Measurements from ENCODE around the gene NOL6. TPM values are rescaled to one million over a fixed set of nuclear protein-coding genes. Genes with fewer than 3 reads are reported as not detected.
A peak's percentile ranks its signal among the peaks of the same experiment; 100 is the strongest.

NOL6 gene
- total and polyA plus RNA-seq, 2 experiments from 2014 or later: 17.2 to 18.6 TPM

DNA sequence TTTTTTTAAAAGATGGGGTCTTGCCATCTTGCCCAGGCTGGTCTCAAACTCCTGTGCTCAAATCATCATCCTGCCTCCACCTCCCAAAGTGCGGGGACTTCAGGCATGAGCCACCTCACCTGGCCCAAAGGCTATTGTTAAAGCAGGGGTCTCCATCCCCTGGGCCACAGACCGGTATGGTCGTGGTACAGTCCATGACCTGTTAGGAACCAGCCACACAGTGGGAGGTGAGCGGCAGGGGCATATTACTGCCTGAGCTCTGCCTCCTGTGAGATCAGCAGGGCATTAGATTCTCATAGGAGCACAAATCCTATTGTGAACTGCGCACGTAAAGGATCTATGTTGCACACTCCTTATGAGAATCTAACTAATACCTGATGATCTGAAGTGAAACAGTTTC is 7.3 kb upstream of the NOL6 start:
- Histone ChIP-seq H3K4me1 (ENCODE audit: low read depth) (no peaks in the 10 kb centered on the region), H3K36me3 (no peaks in the 10 kb centered on the region), H3K9me3 (ENCODE audit: low read depth) (no peaks in the 10 kb centered on the region), H3K4me3 (no peak overlapping the region), H3K27me3 (no peaks in the 10 kb centered on the region), H3K27ac (no peak overlapping the region)
- TF ChIP-seq, protein P1, sequence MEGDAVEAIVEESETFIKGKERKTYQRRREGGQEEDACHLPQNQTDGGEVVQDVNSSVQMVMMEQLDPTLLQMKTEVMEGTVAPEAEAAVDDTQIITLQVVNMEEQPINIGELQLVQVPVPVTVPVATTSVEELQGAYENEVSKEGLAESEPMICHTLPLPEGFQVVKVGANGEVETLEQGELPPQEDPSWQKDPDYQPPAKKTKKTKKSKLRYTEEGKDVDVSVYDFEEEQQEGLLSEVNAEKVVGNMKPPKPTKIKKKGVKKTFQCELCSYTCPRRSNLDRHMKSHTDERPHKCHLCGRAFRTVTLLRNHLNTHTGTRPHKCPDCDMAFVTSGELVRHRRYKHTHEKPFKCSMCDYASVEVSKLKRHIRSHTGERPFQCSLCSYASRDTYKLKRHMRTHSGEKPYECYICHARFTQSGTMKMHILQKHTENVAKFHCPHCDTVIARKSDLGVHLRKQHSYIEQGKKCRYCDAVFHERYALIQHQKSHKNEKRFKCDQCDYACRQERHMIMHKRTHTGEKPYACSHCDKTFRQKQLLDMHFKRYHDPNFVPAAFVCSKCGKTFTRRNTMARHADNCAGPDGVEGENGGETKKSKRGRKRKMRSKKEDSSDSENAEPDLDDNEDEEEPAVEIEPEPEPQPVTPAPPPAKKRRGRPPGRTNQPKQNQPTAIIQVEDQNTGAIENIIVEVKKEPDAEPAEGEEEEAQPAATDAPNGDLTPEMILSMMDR (IDR thresholded peaks at IDR 0.05; ENCODE audit: low read depth, low read length): no peak
- no peak for DNase-seq (ENCODE audit: low read depth in 1 of 2, low spot score in 1 of 2)

DNA sequence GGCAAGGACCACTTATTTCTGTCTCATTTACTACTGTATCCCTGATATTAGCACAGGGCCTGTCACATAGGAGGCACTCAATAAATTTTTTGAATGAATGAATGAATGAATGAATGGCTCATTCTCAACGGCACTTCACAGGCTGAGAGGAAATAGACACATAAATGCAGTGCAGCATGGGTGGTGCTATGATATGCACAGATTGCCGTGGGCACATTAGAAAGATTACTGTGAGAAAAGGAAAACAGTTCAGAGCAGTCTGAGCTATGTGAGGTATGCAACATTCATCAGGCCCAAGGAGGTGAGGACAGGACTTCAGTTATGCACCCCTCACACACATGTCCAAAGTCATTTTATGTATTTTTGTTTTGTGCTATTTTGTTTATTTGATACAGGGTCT is 6.4 kb upstream of the NOL6 start:
- no peak for DNase-seq (ENCODE audit: low read depth in 1 of 2, low spot score in 1 of 2)
- Histone ChIP-seq H3K4me3 (no peak overlapping the region), H3K36me3 (no peaks in the 10 kb centered on the region), H3K9me3 (ENCODE audit: low read depth) (no peaks in the 10 kb centered on the region), H3K27me3 (no peaks in the 10 kb centered on the region), H3K4me1 (ENCODE audit: low read depth) (no peaks in the 10 kb centered on the region), H3K27ac (no peak overlapping the region)
- TF ChIP-seq, protein P1 (IDR thresholded peaks at IDR 0.05; ENCODE audit: low read depth, low read length): no peak

DNA sequence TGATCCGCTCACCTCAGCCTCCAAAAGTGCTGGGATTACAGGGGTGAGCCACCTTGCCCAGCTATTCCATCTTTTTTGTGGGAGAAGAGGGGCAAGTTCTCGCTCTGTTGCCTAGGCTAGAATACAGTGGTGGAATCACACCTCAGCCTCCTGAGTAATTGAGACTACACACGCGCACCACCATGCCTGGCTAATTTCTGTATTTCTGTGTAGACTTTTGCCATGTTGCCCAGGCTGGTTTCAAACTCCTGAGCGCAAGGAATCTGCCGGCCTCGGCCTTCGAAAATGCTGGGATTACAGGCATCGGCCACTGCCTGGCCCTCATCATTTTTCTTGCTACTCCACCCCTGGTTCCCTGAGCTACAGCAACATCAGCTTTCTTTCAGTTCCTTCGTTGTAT is 2.8 kb upstream of the NOL6 start:
- Histone ChIP-seq H3K4me1 (ENCODE audit: low read depth) (peaks cover 3% of the 10 kb centered on the region), H3K27me3 (no peaks in the 10 kb centered on the region), H3K4me3 (no peak overlapping the region), H3K9me3 (ENCODE audit: low read depth) (no peaks in the 10 kb centered on the region), H3K27ac (no peak overlapping the region), H3K36me3 (peaks cover 4% of the 10 kb centered on the region)
- TF ChIP-seq, protein P1 (IDR thresholded peaks at IDR 0.05; ENCODE audit: low read depth, low read length): no peak
- no peak for DNase-seq (ENCODE audit: low read depth in 1 of 2, low spot score in 1 of 2)

DNA sequence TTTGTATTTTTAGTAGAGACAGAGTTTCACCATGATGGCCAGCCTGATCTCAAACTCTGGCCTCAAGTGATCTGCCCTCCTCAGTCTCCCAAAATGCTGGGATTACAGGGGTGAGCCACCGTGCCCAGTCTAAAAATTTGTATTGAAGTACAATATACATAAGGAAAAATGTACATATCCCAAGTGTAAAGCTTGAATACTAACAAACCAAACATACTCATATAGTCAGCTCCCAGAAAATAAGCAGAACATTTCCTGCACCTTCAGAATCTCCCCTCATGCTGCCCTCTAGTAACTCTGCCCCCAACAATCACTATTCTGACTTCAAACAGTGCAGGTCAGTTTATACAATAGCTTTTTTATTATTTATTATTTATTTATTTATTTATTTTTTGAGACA is 1.6 kb upstream of the NOL6 start:
- no peak for DNase-seq (ENCODE audit: low read depth in 1 of 2, low spot score in 1 of 2)
- H3K4me3 ChIP-seq: no peak overlapping the region
- peaks cover 3% of the 10 kb centered on the region for H3K4me1 ChIP-seq (ENCODE audit: low read depth)
- TF ChIP-seq, protein P1 (IDR thresholded peaks at IDR 0.05; ENCODE audit: low read depth, low read length): no peak
- peaks cover 9% of the 10 kb centered on the region for H3K36me3 ChIP-seq
- H3K27ac ChIP-seq: no peak overlapping the region
- no peaks in the 10 kb centered on the region for H3K27me3 ChIP-seq
- H3K9me3 ChIP-seq (ENCODE audit: low read depth): no peaks in the 10 kb centered on the region

DNA sequence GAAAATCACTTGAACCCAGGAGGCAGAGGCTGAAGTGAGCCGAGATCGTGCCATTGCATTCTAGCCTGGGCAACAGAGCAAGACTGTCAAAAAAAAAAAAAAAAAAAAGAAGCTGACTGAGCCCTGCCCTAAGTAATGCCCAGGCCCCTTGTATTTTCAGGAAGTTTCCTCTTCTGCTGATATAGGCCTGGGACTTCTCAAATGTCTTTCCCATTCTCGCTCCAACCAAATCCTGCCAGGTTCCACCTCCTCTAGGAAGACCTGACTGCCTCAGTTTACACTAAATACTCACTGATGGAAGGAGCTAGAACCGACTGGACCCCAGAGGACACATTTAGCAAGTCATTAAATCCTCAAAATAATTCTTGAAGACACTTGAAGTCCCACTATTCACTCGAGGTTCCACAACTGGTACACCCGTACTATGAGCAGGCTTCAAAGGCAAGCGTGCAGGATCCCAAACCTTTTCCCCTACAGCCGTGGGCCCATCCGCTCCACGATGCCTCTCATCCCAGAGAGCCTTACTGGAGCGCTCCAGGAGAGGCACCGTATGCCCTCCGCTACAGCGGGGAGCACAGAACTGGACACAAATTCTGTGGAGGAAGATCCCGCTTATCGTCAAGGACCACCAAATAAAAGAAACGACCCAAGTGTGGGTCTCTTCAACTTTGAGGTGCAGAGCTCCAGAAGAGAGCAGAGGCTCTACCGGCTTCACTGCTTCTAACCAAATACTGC is 676 bp downstream of the NOL6 start:
- Histone ChIP-seq H3K9me3 (ENCODE audit: low read depth) (no peaks in the 10 kb centered on the region), H3K4me3 (peak overlapping the region; percentile 81), H3K27me3 (no peaks in the 10 kb centered on the region), H3K27ac (peak overlapping the region; percentile 53), H3K4me1 (ENCODE audit: low read depth) (peaks cover 3% of the 10 kb centered on the region), H3K36me3 (peaks cover 17% of the 10 kb centered on the region)
- TF ChIP-seq, protein P1 (IDR thresholded peaks at IDR 0.05; ENCODE audit: low read depth, low read length): no peak
- DNase-seq (ENCODE audit: low read depth in 1 of 2, low spot score in 1 of 2): no peak
